Measurements from ENCODE around the gene SCAMP4. TPM values are rescaled to one million over a fixed set of nuclear protein-coding genes. Genes with fewer than 3 reads are reported as not detected.

Gene SCAMP4
- total RNA-seq, 1 experiment from 2014 or later, result 69.0 TPM

DNA sequence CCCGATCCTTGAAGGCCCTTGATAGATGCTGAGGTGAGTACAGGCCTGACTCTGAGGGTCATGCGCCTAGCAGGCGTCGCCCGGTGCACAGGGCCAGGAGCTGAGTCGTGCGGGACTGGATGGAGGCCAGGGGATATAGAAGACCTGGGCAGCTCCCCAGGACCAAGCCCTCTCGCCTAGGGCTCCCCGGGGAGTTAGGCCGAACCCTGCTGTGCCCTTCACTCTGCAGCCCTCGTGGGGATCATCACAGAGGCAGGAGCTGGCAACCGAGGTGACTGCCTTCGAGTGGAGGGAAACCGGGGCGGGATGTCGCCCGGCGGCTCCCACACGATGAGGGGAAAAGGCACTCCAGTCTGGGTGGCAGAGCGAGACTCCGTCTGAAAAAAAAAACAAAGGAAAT is 47.4 kb downstream of the SCAMP4 start:
- H3K79me1 ChIP-seq (ENCODE audit: insufficient read depth, low read depth, low read length, poor library complexity, severe bottlenecking), result peaks cover 10% of the 10 kb centered on the region
- Mint-ChIP-seq H3K27ac (peak overlapping the region in 2 of 3 experiments; percentile 70 to 77; a peak in 2 of 7 replicates), H3K36me3 (ENCODE audit: insufficient read depth in 1 of 3, low read depth in 3 of 3) (peaks cover 16 to 28% (median 20%) of the 10 kb centered on the region in 3 experiments; a peak in 6 of 7 replicates), H3K4me1 (peaks cover 6 to 22% of the 10 kb centered on the region in 2 experiments; a peak in 3 of 4 replicates), H3K4me3 (no peak overlapping the region), H3K27me3 (ENCODE audit: low read depth) (no peaks in the 10 kb centered on the region), H3K9me3 (no peaks in the 10 kb centered on the region)
- H3K4ac ChIP-seq (ENCODE audit: low read depth, low read length), result no peak overlapping the region
- WGBS (ENCODE audit: extremely low coverage, insufficient read length, low lambda C conversion rate), result no CpG with 5 or more reads among the region's 21 CpGs
- no peaks in the 10 kb centered on the region for H4K20me1 ChIP-seq (ENCODE audit: control insufficient read depth, insufficient read depth, insufficient read length)
- no peak overlapping the region for H2AFZ ChIP-seq (ENCODE audit: low read length)
- H3K79me2 ChIP-seq (ENCODE audit: insufficient read depth, low read length), result peaks cover 42% of the 10 kb centered on the region
- H2BK15ac ChIP-seq (ENCODE audit: low read depth, low read length), result no peak overlapping the region
- no peak overlapping the region for H2BK5ac ChIP-seq (ENCODE audit: insufficient read length, low read length)
- H3K23me2 ChIP-seq (ENCODE audit: insufficient read length, low read depth, low read length, poor library complexity, severe bottlenecking), result peaks cover 2% of the 10 kb centered on the region
- H3K4me2 ChIP-seq (ENCODE audit: insufficient read depth, insufficient read length, low read length), result no peak overlapping the region
- H3K9me3 ChIP-seq (ENCODE audit: control insufficient read depth, low read depth, low read length), result no peaks in the 10 kb centered on the region
- no peaks in the 10 kb centered on the region for H3K27me3 ChIP-seq (ENCODE audit: insufficient read depth, low read length)
- no peak overlapping the region for H3K56ac ChIP-seq (ENCODE audit: insufficient read length, low read depth, low read length)
- no peak overlapping the region for H3K14ac ChIP-seq (ENCODE audit: insufficient read depth, low read length)
- no peak overlapping the region for H2BK12ac ChIP-seq (ENCODE audit: insufficient read length, low read depth, low read length)
- no peak overlapping the region for H2BK120ac ChIP-seq (ENCODE audit: low read depth, low read length, poor library complexity, severe bottlenecking)
- H4K5ac ChIP-seq (ENCODE audit: insufficient read length, low read depth, low read length), result no peak overlapping the region
- H3K23ac ChIP-seq (ENCODE audit: insufficient read length, low read depth, low read length), result no peak overlapping the region
- no peak overlapping the region for H3T11ph ChIP-seq (ENCODE audit: low read length)
- H2AK5ac ChIP-seq (ENCODE audit: insufficient read length, low read length), result no peak overlapping the region
- no peak overlapping the region for H2BK20ac ChIP-seq (ENCODE audit: low read depth, low read length, poor library complexity, severe bottlenecking)
- no peaks in the 10 kb centered on the region for H3K4me1 ChIP-seq (ENCODE audit: insufficient read depth, low read length)
- H3K9ac ChIP-seq (ENCODE audit: extremely low read depth, insufficient read length, low read length), result no peak overlapping the region
- DNase-seq, result no peak
- no peak overlapping the region for H4K8ac ChIP-seq (replicated peaks; ENCODE audit: insufficient read length, low read depth, low read length)
- no peak overlapping the region for H3K27ac ChIP-seq (ENCODE audit: insufficient read length, low read depth, low read length)
- H3K18ac ChIP-seq (ENCODE audit: insufficient read length, low read depth, low read length), result no peak overlapping the region
- H4K91ac ChIP-seq (ENCODE audit: insufficient read length, low read depth, low read length), result no peak overlapping the region
- TF ChIP-seq, protein P1, sequence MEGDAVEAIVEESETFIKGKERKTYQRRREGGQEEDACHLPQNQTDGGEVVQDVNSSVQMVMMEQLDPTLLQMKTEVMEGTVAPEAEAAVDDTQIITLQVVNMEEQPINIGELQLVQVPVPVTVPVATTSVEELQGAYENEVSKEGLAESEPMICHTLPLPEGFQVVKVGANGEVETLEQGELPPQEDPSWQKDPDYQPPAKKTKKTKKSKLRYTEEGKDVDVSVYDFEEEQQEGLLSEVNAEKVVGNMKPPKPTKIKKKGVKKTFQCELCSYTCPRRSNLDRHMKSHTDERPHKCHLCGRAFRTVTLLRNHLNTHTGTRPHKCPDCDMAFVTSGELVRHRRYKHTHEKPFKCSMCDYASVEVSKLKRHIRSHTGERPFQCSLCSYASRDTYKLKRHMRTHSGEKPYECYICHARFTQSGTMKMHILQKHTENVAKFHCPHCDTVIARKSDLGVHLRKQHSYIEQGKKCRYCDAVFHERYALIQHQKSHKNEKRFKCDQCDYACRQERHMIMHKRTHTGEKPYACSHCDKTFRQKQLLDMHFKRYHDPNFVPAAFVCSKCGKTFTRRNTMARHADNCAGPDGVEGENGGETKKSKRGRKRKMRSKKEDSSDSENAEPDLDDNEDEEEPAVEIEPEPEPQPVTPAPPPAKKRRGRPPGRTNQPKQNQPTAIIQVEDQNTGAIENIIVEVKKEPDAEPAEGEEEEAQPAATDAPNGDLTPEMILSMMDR (conservative IDR thresholded peaks at IDR 0.05), result no peak

Data from H9 (cell line).